ENCODE results near the gene CABYR.

GRCh38 chr18:24104486-24104885, 34.4 kb upstream of the CABYR start:
- TF ChIP-seq CTCF (IDR thresholded peaks at IDR 0.05; ENCODE audit: low read depth, low read length) = no peak
- no peak for TF ChIP-seq POLR2A (IDR thresholded peaks at IDR 0.05; ENCODE audit: extremely low read depth, insufficient read length)
- TF ChIP-seq MYC (IDR thresholded peaks at IDR 0.05; ENCODE audit: low read depth, low read length) = no peak
